ENCODE data around the gene GP1BB.

DNA sequence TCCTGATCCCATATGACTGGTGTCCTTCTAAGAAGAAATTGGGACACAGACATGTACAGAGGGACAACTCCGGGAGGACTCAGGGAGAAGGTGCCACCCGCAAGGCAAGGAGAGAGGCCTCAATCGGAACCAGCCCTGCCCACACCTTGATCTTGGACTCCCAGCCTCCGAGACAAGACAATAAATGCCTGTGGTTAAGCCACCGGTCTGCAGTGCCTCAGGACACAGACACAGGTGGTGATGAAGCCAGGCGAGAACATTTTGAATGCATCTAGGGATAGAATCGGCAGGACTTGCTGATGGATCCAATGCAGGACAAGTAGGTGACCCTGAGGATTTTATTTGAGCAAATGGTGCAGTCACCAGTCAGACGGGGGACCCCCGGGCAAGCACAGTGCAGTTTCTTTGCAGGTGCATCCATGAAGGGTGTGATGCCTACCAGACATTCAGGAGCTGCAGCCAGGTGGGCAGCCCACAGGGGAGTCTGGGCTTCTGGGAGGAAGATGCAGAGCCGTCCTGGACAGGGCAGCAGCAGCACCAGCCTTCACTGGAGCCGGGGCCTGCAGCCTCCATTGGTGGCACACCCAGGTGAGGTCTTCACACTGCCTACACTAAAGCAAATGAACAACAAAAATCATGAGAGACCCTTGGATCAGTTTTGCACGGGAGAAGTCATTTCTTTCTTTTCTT is 29.2 kb upstream of the GP1BB start:
- TF ChIP-seq SP1 (IDR thresholded peaks at IDR 0.05) (no peak), FOXK2 (IDR thresholded peaks at IDR 0.05) (no peak), PKNOX1 (IDR thresholded peaks at IDR 0.05) (no peak), ZNF384 (IDR thresholded peaks at IDR 0.05) (no peak), LEF1 (IDR thresholded peaks at IDR 0.05; ENCODE audit: borderline replicate concordance) (no peak), SUZ12 (IDR thresholded peaks at IDR 0.05) (no peak), FOXA1 (IDR thresholded peaks at IDR 0.05) (no peak), FOXM1 (IDR thresholded peaks at IDR 0.05; ENCODE audit: borderline replicate concordance) (no peak)

Measured in HEK293T (cell line).